Activated CD4-positive, alpha-beta T cell treated with anti-CD3 and anti-CD28 coated beads for 4 hours (primary cell): ENCODE measurements around the gene MARF1.
"Not testable (repeated sequence)": the region's sequence is repeated elsewhere in the genome, so short reads cannot be mapped to it uniquely, and the experiment has no call there.

Experiments used
- DNase-seq, 2 donors: peaks; one replicate each; pipeline ENCODE4 v3.0.0-alpha.2; 2020

MARF1 gene

GRCh38 chr16:15570666-15571065, 72.3 kb downstream of the MARF1 start:
- DNase-seq = not testable (repeated sequence)

GRCh38 chr16:15567823-15568222, 75.1 kb downstream of the MARF1 start:
- DNase-seq = no peak

- no peak for DNase-seq
Measured at GRCh38 chr16:15566095-15566494, 76.9 kb downstream of the MARF1 start.

GRCh38 chr16:15564604-15565339, 78.2 kb downstream of the MARF1 start:
- no peak for DNase-seq

DNA sequence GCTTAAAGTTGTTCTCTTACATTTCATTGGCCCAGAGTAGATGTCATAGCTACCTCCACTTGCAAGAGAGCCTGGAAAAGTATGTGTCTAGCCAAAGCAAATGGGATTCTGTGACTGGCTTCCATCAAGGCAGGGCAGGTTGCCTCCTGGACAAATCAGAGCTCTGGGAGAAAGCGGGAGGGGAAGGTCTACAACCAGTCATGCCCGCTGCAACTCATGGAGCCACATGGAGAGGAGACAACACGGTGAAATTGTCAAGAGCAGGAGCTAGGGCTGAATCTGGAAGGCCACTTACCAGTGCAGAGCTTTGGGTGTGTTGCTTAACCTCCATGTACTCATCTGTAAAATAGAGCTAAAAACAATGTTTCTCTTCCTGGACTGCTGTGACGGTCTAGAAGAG, 83.8 kb downstream of the MARF1 start:
- no peak for DNase-seq

- no peak for DNase-seq
Measured at GRCh38 chr16:15557258-15557657, 85.7 kb downstream of the MARF1 start.

DNA sequence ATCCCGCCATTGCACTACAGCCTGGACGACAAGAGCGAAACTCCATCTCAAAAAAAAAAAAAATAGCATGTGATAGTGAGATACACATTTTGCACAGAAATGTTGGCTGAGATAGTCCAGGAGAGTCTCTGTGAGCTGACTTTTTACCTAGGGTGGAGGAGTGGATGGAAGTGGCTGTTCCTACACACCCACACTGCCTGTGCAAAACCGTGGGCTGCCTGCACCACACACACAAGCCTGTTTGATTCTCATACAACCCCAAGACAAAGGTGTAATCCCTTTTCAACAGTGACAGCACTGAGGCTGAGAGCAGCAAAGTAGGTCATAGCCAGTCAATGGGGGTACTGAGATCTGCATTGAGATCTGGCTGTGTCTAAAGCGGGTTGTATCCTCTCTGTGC, 86.8 kb downstream of the MARF1 start:
- DNase-seq = no peak

GRCh38 chr16:15553313-15554088, 89.5 kb downstream of the MARF1 start:
- no peak for DNase-seq

- no peak for DNase-seq
Measured at GRCh38 chr16:15552507-15552906, 90.4 kb downstream of the MARF1 start.

- no peak for DNase-seq
Measured at GRCh38 chr16:15548482-15548891, 94.5 kb downstream of the MARF1 start.

DNA sequence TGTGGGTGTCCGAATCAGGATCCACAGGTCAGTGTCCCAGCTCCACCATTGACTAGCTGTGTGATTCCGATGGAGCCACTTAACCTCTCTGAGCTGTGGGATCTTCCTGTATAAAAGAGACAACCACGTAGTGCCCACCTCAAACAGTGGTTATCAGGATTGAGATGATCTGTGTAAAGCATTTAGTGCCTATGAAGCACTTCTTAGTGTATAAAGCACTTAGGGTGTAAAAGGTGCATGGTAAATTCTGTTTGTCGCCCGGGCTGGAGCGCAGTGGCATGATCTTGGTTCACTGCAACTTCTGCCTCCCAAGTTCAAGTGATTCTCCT, 95.2 kb downstream of the MARF1 start:
- DNase-seq = no peak

DNA sequence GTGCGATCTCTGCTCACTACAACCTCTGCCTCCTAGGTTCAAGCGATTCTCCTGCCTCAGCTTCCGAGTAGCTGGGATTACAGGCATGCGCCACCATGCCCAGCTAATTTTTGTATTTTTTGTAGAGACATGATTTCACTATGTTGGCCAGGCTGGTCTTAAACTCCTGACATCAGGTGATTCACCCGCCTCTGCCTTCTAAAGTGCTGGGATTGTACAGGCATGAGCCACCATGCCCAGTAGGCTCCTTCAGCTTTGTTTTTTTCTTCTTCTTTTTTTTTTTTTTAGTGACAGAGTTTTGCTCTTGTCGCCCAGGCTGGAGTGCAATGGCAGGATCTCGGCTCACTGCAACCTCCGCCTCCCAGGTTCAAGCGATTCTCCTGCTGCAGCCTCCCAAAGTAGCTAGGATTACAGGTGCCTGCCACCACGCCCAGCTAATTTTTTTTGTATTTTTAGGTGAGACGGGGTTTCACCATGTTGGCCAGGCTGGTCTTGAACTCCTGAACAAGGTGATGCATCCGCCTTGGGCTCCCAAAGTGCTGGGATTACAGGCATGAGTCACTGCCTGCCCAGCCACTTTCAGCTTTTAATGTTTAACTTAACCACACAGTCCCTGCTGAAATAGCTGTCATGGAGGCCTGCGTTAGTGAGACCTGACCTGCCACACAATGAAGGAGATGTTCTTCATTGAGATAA, 95.7 kb downstream of the MARF1 start:
- not testable (repeated sequence) for DNase-seq

GRCh38 chr16:15545544-15545943, 97.4 kb downstream of the MARF1 start:
- no peak for DNase-seq

- DNase-seq = no peak
Measured at GRCh38 chr16:15544405-15544804, 98.5 kb downstream of the MARF1 start.
